NCI-H1694 (cell line): ENCODE data around the gene DECR2.
"Not testable (repeated sequence)": the region's sequence is repeated elsewhere in the genome, so short reads cannot be mapped to it uniquely, and the experiment has no call there.

Experiments
- DNase-seq: peaks from one replicate; lab custom pipeline; 2025; lab: John Stamatoyannopoulos, UW

The DECR2 gene

GRCh38 chr16:379183-379960 lies 22.3 kb upstream of the DECR2 start:
- DNase-seq: no peak

GRCh38 chr16:379961-380761 lies 21.5 kb upstream of the DECR2 start:
- no peak for DNase-seq

- DNase-seq: no peak
Measured at GRCh38 chr16:380762-381011, 21.0 kb upstream of the DECR2 start.

DNA sequence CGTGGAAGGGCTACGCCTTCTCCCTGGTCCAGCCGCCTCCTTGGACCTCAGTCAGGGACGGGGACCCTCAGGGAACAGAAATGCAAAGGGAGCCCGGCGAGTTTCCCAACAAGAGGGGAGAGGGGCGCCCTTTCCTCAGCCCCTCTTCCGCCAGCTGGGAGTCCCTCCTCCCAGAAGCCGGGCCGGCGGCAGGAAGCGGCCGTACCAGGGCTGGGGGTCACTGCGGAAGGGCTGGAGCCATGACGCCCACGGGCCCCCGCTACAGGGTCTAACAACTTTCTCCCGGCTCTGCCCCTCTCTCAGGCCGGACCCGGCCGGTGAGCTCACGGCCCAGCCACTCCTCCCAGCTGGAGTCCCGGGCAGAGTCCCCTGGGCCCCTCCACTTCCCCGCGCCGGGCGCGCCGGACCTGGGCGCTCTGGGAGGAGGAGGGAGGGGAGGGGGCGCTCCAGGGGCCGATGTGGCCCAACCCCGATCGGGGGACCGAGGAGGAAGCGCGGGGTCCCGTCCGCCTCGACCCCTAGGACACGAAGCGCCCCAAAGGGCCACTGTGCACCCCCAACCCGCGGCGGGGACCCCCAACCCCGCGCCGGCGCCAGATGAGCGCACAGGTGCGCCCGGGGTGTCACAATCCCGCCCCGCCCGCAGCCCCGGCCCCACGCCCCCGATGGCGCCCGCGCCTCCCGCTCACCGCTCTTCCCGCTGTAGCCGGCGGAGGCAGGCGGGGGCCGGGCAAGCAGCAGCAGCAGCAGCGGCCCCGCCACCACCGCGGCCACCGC lies 20.5 kb upstream of the DECR2 start:
- no peak for DNase-seq

- DNase-seq: no peak
Measured at GRCh38 chr16:381789-382717, 19.6 kb upstream of the DECR2 start, which contains the start of gene PGAP6. PGAP6 (minus strand) TSS chr16:381978; CDS start chr16:381821, 157 bp downstream.

DNA sequence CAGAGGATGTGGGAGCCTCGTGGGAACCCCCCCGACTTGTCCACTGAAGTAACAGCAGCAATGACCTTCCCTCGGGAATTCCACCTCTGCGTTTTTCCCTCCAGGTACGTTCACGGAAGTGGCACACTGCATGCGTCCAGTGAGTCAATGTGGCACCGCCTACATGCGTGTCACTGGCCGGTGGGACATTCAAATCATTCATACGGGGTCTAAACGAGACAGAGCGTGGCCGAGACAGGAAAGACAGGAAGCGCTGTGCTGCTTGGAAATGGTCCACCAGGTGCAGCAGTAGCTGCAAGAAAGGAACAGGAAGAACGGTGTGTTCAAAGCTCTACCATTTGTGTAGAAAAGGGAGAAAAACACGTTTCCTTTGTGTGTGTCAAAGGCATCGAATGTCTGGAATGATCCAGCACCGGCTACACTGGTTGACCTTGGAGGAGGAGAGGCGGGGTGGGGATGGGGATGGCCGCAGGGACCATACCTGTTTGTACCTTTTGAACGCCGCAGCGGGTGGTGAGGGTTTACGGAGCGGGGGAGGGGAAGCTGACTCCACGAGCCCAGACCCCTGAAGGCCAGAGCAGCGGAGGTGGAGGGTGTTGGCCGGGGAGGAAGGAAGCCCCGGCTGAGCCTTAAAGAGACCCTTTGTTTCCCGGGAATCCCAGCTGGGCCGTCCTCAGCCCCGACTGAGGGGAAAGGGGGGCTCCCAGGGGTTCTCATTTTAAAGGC lies 18.2 kb upstream of the DECR2 start:
- no peak for DNase-seq

GRCh38 chr16:386641-387156 lies 15.0 kb upstream of the DECR2 start:
- DNase-seq: no peak

DNA sequence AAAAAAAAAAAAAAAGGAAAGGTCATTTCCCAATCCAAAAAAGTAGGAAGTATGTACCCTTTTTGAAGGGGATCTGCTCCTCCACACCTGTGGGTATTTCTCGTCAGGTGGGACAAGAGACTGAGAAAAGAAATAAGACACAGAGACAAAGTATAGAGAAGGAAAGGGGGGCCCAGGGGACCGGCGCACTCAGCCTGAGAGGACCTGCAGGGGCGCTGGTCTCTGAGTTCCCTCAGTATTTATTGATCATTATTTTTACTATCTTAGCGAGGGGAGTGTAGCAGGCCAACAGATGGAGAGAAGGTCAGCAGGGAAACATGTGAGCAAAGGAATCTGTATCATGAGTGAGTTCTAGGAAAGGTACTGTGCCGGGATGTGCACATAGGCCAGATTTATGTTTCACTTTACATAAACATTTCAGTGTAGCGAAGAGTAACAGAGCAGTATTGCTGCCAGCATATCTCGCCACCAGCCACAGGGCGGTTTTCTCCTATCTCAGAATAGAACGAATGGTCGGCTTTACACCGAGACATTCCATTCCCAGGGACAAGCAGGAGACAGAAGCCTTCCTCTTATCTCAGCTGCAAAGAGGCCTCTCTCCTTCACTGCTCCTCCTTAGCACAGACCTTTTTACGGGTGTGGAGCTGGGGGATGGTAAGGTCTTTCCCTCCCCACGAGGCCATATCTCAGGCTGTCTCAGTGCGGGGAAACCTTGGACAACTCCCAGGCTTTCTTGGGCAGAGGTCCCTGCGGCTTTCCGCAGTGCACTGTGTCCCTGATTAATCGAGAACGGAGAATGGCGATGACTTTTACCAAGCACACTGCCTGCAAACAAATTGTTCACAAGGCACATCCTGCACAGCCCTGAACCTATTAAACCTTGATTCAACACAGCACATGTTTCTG lies 13.7 kb upstream of the DECR2 start:
- not testable (repeated sequence) for DNase-seq

DNA sequence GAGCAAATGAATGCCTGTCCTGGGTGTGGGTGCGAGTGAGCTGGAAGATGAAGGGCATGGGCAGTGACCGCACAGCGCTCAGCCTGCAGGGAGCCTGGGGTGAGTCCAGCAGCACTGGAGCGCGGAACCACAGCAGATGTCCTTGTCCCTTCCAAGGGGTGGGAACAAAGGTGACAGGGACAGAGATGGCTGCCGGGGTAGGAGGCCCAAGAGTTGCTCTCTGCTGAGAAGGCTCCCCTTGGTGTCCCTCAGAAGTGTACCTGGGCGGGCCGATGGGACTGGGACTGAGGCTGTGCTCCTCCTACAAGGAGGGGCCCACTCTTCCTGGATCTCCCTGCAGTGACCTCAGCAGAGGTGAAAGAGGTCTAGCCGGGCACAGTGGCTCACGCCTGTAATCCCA lies 12.3 kb upstream of the DECR2 start:
- no peak for DNase-seq

- peak; percentile 68 for DNase-seq
Measured at GRCh38 chr16:391885-392335, 9.8 kb upstream of the DECR2 start.

DNA sequence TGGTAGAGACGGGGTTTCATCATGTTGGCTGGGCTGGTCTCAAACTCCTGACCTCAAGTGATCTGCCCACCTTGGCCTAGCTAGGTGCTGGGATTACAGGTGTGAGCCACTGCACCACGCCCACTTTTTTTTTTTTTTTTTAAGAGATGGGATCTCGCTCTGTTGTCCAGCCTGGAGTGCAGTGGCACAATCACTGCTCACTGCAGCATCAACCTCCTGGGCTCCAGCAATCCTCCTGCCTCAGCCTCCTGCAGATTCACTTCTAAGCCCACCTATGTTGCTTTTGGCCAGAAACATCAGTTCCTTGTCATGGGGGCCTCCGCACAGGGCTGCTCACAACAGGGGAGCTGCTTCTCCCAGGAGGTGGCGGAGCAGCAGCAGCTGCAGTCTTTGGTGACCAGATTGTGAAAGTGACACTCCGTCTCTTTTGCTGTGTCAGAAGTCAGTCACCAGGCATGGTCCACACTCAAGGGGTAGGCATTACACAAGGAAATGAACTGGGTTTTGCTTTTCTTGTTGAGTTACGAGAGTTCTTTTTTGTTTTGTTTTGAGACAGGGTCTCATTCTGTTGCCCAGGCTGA lies 9.1 kb upstream of the DECR2 start:
- no peak for DNase-seq

- no peak for DNase-seq
Measured at GRCh38 chr16:396199-396598, 5.5 kb upstream of the DECR2 start.

- peak; percentile 50 for DNase-seq
Measured at GRCh38 chr16:396605-397004, 5.1 kb upstream of the DECR2 start.

DNA sequence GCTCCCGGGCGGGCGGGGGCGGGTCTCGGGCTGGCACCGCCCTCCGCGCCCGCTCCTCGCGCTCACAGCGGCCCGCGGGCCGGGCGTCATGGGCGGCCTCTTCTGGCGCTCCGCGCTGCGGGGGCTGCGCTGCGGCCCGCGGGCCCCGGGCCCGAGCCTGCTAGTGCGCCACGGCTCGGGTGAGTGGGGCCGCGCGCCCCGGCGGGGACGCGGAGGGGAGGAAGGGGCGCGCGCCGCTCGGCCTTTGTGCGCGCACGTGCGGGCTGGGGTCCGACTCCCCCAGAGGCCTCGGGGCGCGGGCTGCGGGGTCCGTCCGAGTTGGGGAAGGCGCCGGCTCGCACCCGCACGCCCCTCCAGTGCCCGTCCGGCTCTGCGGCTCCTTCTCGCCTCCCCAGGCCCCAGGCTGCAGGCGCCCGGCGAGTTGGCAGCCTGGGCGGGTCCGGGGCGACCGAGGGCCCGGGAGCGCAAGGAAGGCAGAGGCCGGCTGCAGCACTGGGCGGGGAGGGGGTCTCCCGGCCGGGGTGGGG lies 4.5 kb upstream of the DECR2 start, which contains the start of gene NME4:
Gene NME4, plus strand, starts transcription at position 65 of the 527 bp plus-strand sequence. Its CDS starts 24 bp downstream, at position 89.
- no peak for DNase-seq

DNA sequence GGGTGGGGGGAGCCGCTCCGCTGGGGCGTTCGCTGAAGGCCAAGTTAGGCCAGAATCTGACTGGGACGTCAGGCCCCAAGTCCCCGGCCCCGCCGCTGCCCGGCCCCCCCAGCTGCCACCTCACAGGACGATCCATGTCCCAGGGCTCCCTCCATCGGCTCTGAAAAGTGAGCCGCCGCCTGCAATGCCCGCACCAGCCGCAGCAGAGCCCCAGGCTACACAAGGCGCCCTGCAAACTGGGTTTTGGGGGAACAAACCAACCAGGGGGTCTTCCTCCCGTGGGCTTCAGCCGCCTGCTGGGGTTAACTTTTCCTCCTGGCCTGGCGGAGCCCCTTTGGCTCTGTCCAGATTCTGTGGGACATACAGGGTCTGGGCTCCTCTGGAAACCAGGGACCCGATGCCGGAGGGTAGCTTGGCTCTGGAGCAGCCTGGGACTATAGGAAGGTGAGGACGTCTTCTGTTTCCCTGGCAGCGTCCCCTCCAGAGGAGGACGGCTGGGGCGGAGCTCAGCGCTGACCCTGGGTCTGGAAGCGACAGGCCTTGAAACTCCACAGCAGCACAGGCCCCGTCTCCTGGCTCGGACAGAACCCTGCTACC lies 3.9 kb upstream of the DECR2 start:
- peak; percentile 15 for DNase-seq

DNA sequence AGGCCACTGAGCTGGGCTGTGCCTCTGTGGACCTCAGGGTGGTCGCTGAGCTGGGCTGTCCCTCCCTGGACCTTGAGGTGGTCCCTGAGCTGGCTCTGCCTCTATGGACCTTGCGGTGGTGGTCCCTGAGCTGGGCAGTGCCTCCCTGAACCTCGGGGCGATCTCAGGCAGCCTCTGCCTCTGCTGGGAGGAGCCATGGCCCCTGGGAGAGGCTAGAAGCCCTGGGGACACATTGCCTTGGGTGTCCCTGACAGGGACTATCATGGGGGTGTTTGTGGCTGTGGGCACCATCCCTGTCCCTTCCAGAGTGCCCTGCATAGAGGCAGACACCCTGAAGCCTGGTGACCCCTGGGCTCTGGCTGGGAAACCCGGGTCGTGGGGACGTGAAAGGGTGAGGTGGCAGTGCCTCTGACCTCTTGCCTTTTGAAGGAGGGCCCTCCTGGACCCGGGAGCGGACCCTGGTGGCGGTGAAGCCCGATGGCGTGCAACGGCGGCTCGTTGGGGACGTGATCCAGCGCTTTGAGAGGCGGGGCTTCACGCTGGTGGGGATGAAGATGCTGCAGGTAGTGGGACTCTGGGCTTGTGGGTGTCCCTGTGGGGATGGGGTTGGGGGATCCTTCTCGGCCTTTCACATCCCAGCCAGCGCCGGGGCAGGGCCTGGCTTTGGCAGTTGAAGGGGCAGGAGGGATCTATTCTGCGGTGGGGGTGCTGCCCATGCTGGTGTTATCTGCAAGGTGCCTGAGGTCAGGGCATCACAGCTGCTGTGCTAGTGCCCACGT lies 2.9 kb upstream of the DECR2 start:
- DNase-seq: no peak

DNA sequence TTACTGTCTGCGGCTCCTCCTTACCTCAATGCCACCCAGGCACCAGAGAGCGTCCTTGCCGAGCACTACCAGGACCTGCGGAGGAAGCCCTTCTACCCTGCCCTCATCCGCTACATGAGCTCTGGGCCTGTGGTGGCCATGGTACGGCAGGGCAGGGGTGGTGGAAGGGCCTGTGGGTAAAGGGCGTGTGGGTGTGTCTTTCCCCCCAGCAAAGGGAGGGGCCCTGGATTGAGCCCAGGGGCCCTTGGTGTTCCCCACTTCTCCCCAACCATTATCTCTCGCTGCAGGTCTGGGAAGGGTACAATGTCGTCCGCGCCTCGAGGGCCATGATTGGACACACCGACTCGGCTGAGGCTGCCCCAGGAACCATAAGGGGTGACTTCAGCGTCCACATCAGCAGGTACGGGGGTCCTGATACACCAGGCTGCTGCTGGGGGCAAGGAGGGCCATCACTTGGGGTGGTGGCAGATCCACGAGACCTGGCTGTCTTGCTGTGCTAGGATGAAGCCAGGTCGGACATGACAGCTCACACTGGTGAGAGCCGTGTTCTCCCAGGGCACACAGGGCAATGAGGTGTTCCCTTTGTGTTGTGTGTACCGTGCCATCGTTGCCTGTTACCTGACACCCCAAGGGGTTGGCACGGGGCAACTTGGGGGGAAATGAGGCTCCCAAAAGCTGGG lies 2.2 kb upstream of the DECR2 start:
- DNase-seq: no peak
